ENCODE measurements around the gene ELF2. TPM values are rescaled to one million over a fixed set of nuclear protein-coding genes. Genes with fewer than 3 reads are reported as not detected.

ELF2 gene
- total and polyA plus RNA-seq, 2 of the 8 experiments (the other 6 are each of a cell fraction or from before 2014, with no cell fraction given), result 21.1 to 44.3 TPM

DNA sequence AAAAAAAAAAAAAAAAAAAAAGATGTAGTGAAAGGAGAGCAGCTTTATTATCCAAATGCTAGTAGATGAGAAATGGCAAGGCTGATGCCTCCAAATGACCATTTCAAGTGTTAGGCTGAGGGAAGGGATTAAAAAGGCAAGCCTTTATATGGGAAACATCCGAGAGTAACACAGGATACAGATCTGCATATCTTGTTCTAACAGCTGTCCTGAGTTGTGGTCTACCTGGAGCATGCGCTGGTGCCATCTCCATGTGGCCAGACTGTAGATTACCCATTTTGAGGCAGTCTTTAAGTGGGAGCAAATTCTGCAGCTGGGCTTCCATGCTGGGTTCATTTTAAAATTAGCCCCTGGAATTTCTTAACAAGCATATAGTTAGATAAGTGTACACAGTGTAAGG, 26.0 kb upstream of the ELF2 start:
- no peaks in the 10 kb centered on the region for H3K79me1 ChIP-seq (ENCODE audit: low read depth, low read length)
- H3K18ac ChIP-seq (ENCODE audit: extremely low read depth, low read length), result no peak overlapping the region
- H3K27ac ChIP-seq (ENCODE audit: low read depth, low read length), result no peak overlapping the region
- CTCF ChIA-PET (ENCODE audit: partially characterized antibody), result interaction anchor here (0.6 to 1.8 kb wide), 5 partner anchors 9 to 117 kb away, joined by 3 to 7 read pairs (median 3); no protein-coding TSS in a partner anchor
- no peak overlapping the region for H2AK5ac ChIP-seq (ENCODE audit: low read depth, low read length)
- H3K9me3 ChIP-seq (ENCODE audit: insufficient read depth in 2 of 2, low read depth in 1 of 2, low read length in 1 of 2), result no peaks in the 10 kb centered on the region
- no peaks in the 10 kb centered on the region for H3K79me2 ChIP-seq (ENCODE audit: control insufficient read depth in 1 of 2, insufficient read depth in 2 of 2, low read length in 2 of 2)
- H2BK5ac ChIP-seq (ENCODE audit: low read depth, low read length), result no peak overlapping the region
- no peak overlapping the region for H3K9ac ChIP-seq (replicated peaks in 1 of 4; ENCODE audit: extremely low read depth in 1 of 4, low read depth in 3 of 4, low read length in 3 of 4)
- FAIRE-seq, result no peak
- POLR2A ChIA-PET (ENCODE audit: partially characterized antibody), result interaction anchor here (0.6 kb wide), 1 partner anchor 381 kb away, joined by 3 read pairs; no protein-coding TSS in a partner anchor
- no peaks in the 10 kb centered on the region for H3K36me3 ChIP-seq (ENCODE audit: control insufficient read depth in 2 of 4, insufficient read depth in 4 of 4, low read length in 3 of 4)
- no peak for DNase-seq (ENCODE audit: low read depth in 1 of 2, low spot score in 2 of 2)
- no peak overlapping the region for H3K4me2 ChIP-seq (ENCODE audit: insufficient read depth in 1 of 2, low read depth in 2 of 2, low read length in 2 of 2)
- H2BK12ac ChIP-seq (ENCODE audit: low read depth, low read length), result no peak overlapping the region
- no peaks in the 10 kb centered on the region for H4K20me1 ChIP-seq (replicated peaks in 1 of 2; ENCODE audit: control insufficient read depth in 1 of 2, insufficient read depth in 2 of 2, low read length in 2 of 2)
- no peak overlapping the region for H4K91ac ChIP-seq (replicated peaks; ENCODE audit: insufficient read length, low read length)
- H3K27me3 ChIP-seq (replicated peaks in 1 of 4; ENCODE audit: control insufficient read depth in 3 of 4, extremely low read depth in 1 of 4, insufficient read depth in 3 of 4, low read length in 3 of 4), result no peaks in the 10 kb centered on the region
- no peak overlapping the region for H3K56ac ChIP-seq (replicated peaks; ENCODE audit: insufficient read length, low read depth, low read length)
- H4K5ac ChIP-seq (ENCODE audit: insufficient read length, low read depth, low read length), result no peak overlapping the region
- no peak overlapping the region for H2BK20ac ChIP-seq (ENCODE audit: low read length)
- H3K23me2 ChIP-seq (ENCODE audit: low read depth, low read length), result no peaks in the 10 kb centered on the region
- no peak overlapping the region for H3K4ac ChIP-seq (replicated peaks; ENCODE audit: insufficient read length, low read depth, low read length)
- H2AFZ ChIP-seq (ENCODE audit: low read length), result no peak overlapping the region
- no peak overlapping the region for H3K4me3 ChIP-seq (ENCODE audit: extremely low read depth in 1 of 4, insufficient read depth in 2 of 4, low read depth in 3 of 4, low read length in 4 of 4)
- H3K4me1 ChIP-seq (replicated peaks in 1 of 4; ENCODE audit: control insufficient read depth in 3 of 4, insufficient read depth in 4 of 4, low read length in 3 of 4), result no peaks in the 10 kb centered on the region; a peak in 1 of 7 replicates
- no peak overlapping the region for H4K8ac ChIP-seq (ENCODE audit: extremely low read depth, insufficient read depth, low read length)
- H3K14ac ChIP-seq (ENCODE audit: insufficient read length), result no peak overlapping the region
- no peak overlapping the region for H2BK120ac ChIP-seq (replicated peaks; ENCODE audit: low read depth, low read length)
- no peak overlapping the region for H3K23ac ChIP-seq (ENCODE audit: insufficient read length)
- H2BK15ac ChIP-seq (ENCODE audit: low read length), result no peak overlapping the region
- WGBS, 2 experiments (ENCODE audit: extremely low coverage in 1 of 2, insufficient coverage in 1 of 2, insufficient read length in 1 of 2, insufficient replicate concordance in 2 of 2, low coverage in 1 of 2, low lambda C conversion rate in 2 of 2, missing lambda C conversion rate in 1 of 2), result 86% methylated on average over 2 of the region's 2 CpGs; no CpG with 5 or more reads in 1 of the 2 experiments
- TF ChIP-seq POU5F1 (IDR thresholded peaks at IDR 0.05; ENCODE audit: low read depth, low read length) (no peak), RNF2 (IDR thresholded peaks at IDR 0.05; ENCODE audit: borderline replicate concordance, low read depth, low read length, missing control alignments, poor library complexity, severe bottlenecking) (no peak), SUZ12 (IDR thresholded peaks at IDR 0.05; ENCODE audit: low read length) (no peak), RBBP5 (IDR thresholded peaks at IDR 0.05; ENCODE audit: borderline replicate concordance, low read depth, low read length) (no peak), SIX5 (IDR thresholded peaks at IDR 0.05; ENCODE audit: low read depth, low read length) (no peak)
